Activated CD8-positive, alpha-beta memory T cell treated with anti-CD3 and anti-CD28 coated beads for 4 hours (primary cell): Measurements from ENCODE around the gene IGFBP4.

Experiments
- DNase-seq, 2 donors: peaks; one replicate each; pipeline ENCODE4 v3.0.0-alpha.2; 2020; ENCODE audit warnings: low read depth in 2 of 2

The IGFBP4 gene

GRCh38 chr17:40432864-40433528 is 10.3 kb upstream of the IGFBP4 start:
- DNase-seq, result no peak

- DNase-seq, result no peak
Measured at GRCh38 chr17:40433551-40434415, 9.5 kb upstream of the IGFBP4 start.

GRCh38 chr17:40436636-40437035 is 6.6 kb upstream of the IGFBP4 start:
- DNase-seq, result no peak

- DNase-seq, result no peak
Measured at GRCh38 chr17:40437095-40437732, 6.0 kb upstream of the IGFBP4 start.

DNA sequence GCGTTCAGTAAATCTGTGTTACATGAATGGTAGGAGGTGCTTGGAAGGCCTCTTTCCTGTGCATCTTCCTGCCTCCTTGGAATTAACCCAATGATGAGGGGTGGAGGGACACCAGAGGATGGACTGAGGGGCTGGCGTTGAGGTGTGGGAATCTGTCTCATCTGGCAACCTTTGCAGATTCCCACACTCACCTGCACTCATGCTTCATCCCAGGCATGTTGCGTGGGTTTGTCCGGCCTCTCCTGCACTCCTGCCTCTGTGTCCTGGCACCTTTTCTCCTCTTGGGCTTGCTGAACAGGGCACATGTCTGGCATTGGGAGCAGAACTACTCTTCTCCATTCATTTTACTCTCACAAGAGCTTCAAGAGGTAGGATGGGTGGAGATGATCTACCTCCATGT is 3.1 kb upstream of the IGFBP4 start:
- no peak for DNase-seq

- no peak for DNase-seq
Measured at GRCh38 chr17:40442392-40443195, 656 bp upstream of the IGFBP4 start.

DNA sequence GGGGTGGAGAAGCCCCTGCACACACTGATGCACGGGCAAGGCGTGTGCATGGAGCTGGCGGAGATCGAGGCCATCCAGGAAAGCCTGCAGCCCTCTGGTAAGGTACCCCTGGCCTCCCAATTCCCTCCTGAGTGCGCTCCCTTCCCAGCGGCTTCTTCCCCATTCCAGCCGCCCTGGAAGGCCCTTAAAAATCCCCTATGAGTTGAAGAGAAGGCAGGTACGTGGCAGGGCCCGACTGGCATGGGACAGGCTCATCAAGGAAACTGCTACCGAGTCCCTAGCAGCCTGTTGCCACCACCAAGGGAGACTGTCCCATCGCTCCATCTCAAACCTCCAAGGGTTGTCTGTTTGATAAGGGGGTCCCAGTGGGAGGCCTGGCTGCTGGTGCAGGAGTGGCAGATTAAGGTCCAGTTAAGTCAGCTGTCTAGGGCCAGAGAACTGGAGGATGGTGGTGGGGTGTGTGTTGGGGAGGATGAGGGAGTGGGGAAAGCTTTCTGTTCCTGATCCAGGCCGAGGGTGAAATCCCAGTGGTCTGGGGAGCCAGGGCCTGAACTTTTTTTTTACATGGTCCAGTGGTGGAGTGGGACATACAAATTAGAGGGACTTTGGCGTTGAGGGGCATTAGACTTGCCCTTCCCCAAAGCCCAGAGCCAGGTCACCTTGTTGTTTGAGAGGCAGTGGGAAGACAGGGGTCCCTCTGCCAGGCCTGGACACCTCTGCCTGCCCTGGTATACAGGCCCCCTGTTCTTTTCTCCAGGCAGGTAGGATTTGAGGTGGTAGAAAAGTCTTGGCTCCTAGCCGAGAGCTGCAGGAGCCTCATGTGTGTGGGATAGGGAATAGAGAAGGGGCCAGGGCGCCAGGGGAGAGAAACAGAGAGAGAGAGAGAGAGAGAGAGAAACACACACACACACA is 994 bp downstream of the IGFBP4 start:
- no peak for DNase-seq

GRCh38 chr17:40445751-40446468 is 2.7 kb downstream of the IGFBP4 start:
- DNase-seq, result no peak

- no peak for DNase-seq
Measured at GRCh38 chr17:40447148-40447644, 3.9 kb downstream of the IGFBP4 start.

DNA sequence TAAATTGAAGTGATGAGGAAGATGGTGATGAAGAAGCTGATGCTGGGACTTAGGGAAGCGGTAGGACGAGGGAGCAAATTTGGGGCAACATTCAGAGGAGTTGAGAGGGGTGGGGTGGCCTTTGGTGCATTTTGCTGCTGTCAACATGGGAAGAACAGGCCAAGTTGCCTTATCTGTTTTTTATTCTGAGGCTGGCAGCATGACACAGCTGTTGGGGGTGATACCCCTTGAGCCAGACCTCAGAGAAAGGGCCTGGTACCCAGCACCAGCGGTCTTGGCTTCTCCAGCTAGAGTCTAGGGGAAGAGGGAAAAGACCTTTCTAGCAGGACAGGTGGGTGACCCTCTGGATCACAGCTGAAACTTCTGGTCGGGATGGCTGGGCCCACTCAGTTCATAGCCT is 4.6 kb downstream of the IGFBP4 start:
- DNase-seq, result no peak

- DNase-seq, result no peak
Measured at GRCh38 chr17:40448213-40448638, 5.0 kb downstream of the IGFBP4 start.

DNA sequence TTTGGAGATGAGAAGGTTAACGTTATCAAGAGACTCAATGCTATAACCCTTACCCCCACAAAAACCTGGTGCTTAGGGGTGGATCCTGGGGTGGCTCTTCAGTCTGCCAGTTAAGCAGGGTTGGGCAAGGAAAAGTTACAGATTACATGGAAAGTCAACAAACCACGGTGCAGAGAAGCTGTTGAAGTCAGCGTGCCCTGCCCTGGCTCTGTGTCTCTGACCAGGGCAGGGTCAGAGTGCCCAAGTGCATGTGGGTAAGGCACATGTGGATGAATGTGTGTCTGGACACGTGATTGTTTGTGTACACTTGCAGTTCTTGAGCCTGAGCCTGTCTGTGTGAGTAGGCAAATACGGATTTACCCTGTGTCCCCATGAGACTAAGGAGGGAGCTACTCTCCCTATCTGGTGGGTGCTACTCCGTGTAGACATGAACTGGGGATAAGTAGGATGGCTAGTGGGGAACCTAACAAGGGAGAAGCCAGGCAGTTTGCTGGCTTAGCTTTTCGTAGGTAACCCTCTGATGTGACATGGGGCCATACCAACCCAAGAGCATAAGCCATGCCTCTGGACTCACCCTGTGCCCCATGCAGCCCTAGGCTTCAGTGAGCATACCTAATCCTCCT is 5.5 kb downstream of the IGFBP4 start:
- DNase-seq, result no peak

GRCh38 chr17:40450175-40450574 is 6.9 kb downstream of the IGFBP4 start:
- no peak for DNase-seq

- no peak for DNase-seq
Measured at GRCh38 chr17:40451420-40451819, 8.2 kb downstream of the IGFBP4 start.

DNA sequence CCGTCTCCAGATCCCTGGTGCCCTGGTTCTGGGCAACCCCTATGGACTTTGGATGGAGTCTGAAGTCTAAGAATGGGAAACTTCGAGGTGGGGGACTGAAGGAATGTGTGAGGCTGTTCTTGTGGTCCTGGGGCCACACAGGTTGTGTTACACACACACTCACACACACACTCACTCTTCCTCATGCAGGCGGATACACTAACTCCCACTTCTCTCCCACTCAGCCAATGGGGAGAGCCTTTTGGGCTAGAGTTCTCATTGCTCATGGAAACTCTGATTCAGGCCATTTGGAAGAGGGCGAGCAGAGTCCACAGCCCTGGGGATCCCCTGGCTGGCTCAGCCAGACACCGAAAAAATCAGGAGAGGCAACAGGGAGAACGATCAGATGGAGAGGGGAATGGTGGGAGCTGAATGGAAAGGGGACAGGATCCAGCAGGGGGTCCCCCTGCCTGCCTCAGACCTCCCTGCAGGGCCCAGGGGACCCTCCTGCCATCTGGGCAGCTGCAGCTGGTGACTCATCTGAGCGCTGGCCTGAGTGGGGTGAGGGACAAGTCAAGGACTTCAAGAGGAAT is 9.1 kb downstream of the IGFBP4 start:
- no peak for DNase-seq

DNA sequence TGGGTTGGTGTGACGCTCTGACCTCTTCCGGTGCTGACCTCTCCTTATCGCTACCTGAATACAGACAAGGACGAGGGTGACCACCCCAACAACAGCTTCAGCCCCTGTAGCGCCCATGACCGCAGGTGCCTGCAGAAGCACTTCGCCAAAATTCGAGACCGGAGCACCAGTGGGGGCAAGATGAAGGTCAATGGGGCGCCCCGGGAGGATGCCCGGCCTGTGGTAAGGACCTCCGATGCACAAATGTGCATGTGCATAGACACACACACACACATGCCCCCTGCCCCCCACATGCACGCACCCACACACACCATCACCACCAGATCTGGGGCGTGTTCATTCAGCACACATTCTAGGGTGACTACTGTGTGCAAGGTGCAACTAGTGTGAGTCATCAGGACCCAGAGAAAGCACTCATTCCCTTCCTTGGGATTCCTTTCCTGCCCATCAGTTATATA is 9.7 kb downstream of the IGFBP4 start:
- DNase-seq, result no peak

GRCh38 chr17:40453881-40454612 is 10.8 kb downstream of the IGFBP4 start:
- no peak for DNase-seq

DNA sequence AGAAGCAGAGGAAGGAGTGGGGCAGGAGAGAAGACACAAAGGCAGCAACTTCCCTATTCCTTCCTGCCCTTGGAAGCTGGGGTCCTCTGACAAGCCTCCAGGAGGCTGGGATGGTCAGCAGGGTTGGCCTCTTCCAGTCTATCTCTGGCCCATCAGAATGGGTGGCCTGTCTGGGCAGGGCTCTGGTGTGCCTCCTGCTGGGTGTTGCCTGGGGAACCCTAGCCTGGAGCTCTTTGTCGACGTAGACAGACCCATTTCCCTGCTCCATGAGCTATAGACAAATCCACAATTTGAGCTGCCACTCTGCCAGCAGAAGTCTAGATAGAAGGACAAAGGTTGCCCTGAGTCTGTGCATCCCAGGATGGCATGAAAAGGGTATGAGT is 11.4 kb downstream of the IGFBP4 start:
- DNase-seq, result no peak
